ENCODE data around the gene ITGAL.
"Not testable (repeated sequence)": the region's sequence is repeated elsewhere in the genome, so short reads cannot be mapped to it uniquely, and the experiment has no call there.

Gene ITGAL

DNA sequence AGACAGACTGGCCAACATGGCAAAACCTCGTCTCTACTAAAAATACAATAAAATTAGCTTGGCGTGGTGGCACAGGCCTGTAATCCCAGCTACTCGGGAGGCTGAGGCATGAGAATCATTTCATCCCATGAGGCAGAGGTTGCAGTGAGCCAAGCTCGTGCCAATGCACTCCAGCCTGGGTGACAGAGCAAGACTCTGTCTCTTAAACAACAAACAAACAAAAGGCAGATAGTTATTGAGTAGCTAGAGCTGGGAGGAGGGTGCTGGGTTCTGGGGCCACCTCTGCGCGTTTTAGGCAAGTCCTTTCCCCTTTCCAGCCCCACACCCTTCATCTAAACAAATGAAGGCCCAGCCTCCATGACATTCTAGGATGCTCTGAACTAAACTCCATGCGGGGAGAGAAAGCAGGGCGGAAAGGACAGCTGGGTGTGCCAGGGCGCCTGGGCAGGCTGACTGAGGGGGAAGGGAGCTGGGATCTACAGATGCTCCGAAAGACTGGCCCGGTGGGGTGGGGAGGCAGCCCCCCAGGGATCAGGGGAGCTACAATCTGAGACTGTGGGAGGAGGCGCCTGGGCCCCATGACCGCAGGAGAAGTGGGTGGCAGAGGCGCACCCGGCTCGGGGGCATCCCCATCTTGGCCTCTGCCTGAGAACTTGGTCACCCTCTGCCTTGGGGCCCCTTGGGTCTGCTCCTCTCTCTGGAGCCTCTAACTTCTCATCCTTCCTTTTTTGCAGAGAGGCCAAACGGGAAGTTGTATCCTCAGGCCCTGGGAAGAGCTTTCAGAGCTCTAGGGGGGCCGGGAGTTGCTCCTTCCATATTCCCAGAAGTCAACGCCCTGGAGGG lies 910 bp downstream of the ITGAL start:
- TF ChIP-seq, protein P1, sequence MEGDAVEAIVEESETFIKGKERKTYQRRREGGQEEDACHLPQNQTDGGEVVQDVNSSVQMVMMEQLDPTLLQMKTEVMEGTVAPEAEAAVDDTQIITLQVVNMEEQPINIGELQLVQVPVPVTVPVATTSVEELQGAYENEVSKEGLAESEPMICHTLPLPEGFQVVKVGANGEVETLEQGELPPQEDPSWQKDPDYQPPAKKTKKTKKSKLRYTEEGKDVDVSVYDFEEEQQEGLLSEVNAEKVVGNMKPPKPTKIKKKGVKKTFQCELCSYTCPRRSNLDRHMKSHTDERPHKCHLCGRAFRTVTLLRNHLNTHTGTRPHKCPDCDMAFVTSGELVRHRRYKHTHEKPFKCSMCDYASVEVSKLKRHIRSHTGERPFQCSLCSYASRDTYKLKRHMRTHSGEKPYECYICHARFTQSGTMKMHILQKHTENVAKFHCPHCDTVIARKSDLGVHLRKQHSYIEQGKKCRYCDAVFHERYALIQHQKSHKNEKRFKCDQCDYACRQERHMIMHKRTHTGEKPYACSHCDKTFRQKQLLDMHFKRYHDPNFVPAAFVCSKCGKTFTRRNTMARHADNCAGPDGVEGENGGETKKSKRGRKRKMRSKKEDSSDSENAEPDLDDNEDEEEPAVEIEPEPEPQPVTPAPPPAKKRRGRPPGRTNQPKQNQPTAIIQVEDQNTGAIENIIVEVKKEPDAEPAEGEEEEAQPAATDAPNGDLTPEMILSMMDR (IDR thresholded peaks at IDR 0.05; ENCODE audit: low read depth, low read length, missing control alignments): no peak
- no peak for DNase-seq
- peaks cover 20% of the 10 kb centered on the region for H3K27me3 ChIP-seq (replicated peaks)
- H3K4me3 ChIP-seq (ENCODE audit: low read depth, low read length): no peak overlapping the region
- no peaks in the 10 kb centered on the region for H3K36me3 ChIP-seq (replicated peaks)
- in situ Hi-C loops (cut with HindIII; ENCODE audit: low pct_ligation_motif_present, low sequenced_read_pairs): no loop called here
- H3K27ac ChIP-seq: no peak overlapping the region

DNA sequence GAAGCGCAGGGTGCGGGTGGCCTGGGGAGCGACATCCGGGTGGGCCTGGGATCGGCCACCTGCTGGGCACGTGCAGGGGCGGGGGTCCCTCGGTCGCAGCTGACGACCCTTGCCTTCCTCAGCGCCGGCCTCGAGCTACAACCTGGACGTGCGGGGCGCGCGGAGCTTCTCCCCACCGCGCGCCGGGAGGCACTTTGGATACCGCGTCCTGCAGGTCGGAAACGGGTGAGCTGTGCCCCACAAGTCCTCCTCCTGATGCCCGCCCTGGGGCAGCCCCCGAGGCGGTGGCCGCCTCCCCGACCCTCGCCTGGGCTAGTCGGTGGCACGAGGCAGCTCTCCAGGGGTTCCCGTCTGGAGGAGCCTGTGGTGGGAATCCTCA lies 1.5 kb downstream of the ITGAL start:
- Histone ChIP-seq H3K36me3 (replicated peaks) (no peaks in the 10 kb centered on the region), H3K27ac (no peak overlapping the region), H3K4me3 (ENCODE audit: low read depth, low read length) (no peak overlapping the region), H3K27me3 (replicated peaks) (peaks cover 20% of the 10 kb centered on the region)
- no peak for DNase-seq
- in situ Hi-C loops (cut with HindIII; ENCODE audit: low pct_ligation_motif_present, low sequenced_read_pairs): no loop called here
- TF ChIP-seq, protein P1 (IDR thresholded peaks at IDR 0.05; ENCODE audit: low read depth, low read length, missing control alignments): no peak

DNA sequence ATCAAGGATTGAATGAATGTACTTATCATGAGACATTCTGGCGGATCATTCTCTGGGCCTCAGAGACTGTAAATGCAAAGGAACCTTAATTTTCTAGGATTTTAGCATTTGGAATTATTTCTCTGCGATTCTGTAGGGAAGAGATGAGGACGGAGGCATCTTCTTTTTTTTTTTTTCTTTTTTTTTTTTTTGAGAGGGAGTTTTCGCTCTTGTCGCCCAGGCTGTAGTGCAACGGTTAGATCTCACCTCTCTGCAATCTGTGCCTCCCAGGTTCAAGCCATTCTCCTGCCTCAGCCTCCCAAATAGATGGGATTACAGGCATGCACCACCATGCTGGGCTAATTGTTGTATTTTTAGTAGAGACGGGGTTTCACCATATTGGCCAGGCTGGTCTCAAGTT lies 2.1 kb downstream of the ITGAL start:
- Histone ChIP-seq H3K27me3 (replicated peaks) (peaks cover 20% of the 10 kb centered on the region), H3K36me3 (replicated peaks) (no peaks in the 10 kb centered on the region), H3K4me3 (ENCODE audit: low read depth, low read length) (no peak overlapping the region), H3K27ac (no peak overlapping the region)
- DNase-seq: no peak
- TF ChIP-seq, protein P1 (IDR thresholded peaks at IDR 0.05; ENCODE audit: low read depth, low read length, missing control alignments): no peak
- in situ Hi-C loops (cut with HindIII; ENCODE audit: low pct_ligation_motif_present, low sequenced_read_pairs): no loop called here

DNA sequence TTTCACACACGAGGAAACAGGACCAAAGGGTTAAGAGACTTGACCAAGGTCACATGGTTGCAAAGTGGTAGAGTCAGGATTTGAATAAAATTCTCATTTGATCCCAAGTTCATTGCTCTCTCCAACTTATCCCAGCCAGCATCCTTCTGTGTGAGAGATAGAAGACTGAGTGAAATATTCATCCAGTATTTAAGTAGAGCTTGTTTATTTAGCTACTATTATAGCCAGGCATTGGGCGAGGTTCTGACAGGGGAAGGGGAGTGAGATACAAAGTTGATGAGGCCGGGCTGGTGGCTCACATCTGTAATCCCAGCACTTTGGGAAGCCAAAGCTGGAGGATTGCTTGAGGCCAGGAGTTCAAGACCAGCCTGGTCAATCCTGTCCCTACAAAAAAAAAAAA lies 4.4 kb downstream of the ITGAL start:
- DNase-seq: no peak
- Histone ChIP-seq H3K4me3 (ENCODE audit: low read depth, low read length) (no peak overlapping the region), H3K36me3 (replicated peaks) (no peaks in the 10 kb centered on the region), H3K27me3 (replicated peaks) (peaks cover 20% of the 10 kb centered on the region), H3K27ac (no peak overlapping the region)
- TF ChIP-seq, protein P1 (IDR thresholded peaks at IDR 0.05; ENCODE audit: low read depth, low read length, missing control alignments): no peak
- in situ Hi-C loops (cut with HindIII; ENCODE audit: low pct_ligation_motif_present, low sequenced_read_pairs): no loop called here

DNA sequence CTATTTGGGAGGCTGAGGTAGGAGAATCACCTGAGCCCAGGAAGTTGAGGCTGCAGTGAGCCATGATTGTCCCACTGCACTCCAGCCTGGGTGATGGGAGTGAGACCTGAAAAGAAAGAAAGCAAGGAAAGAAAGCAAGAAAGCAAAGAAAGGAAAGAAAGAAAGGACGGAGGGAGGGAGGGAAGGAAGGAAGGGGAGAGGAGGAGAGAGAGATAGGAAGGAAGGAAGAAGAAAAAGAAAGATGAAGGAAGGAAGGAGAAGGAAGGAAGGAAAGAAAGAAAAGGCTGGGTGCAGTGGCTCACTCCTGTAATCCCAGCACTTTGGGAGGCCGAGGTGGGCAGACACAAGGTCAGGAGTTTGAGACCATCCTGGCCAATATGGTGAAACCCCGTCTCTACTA lies 5.2 kb downstream of the ITGAL start:
- H3K4me3 ChIP-seq (ENCODE audit: low read depth, low read length); H3K27ac ChIP-seq; H3K36me3 ChIP-seq (replicated peaks); DNase-seq; in situ Hi-C loops (cut with HindIII; ENCODE audit: low pct_ligation_motif_present, low sequenced_read_pairs): not testable (repeated sequence)
- H3K27me3 ChIP-seq (replicated peaks): peaks cover 20% of the 10 kb centered on the region

DNA sequence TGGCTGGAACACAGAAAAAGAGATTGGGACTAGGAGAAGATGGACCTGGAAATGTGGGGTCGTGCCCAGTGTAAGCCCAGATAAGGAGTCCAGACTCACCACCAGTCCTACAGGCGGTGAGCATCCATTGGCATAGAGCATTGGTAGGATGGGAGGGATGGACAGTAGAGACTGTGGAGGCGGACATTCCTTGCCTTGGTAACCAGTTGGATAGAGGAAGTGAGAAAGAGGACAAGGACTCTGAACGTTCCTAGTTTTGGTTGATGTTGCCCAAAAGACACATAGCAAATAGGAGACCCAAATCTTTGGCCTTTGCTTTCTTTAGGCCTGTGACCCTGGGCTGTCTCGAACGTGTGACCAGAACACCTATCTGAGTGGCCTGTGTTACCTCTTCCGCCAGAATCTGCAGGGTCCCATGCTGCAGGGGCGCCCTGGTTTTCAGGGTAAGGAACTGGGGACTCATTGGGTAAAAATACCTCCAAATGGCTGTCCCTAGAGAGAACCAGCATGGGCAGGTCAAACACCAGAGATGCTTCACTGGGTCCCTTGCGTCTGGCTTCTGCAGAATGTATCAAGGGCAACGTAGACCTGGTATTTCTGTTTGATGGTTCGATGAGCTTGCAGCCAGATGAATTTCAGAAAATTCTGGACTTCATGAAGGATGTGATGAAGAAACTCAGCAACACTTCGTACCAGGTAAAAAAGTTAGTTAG lies 6.4 kb downstream of the ITGAL start:
- no peak for DNase-seq
- H3K27me3 ChIP-seq (replicated peaks): peaks cover 12% of the 10 kb centered on the region
- H3K27ac ChIP-seq: no peak overlapping the region
- TF ChIP-seq, protein P1 (IDR thresholded peaks at IDR 0.05; ENCODE audit: low read depth, low read length, missing control alignments): no peak
- no peak overlapping the region for H3K4me3 ChIP-seq (ENCODE audit: low read depth, low read length)
- in situ Hi-C loops (cut with HindIII; ENCODE audit: low pct_ligation_motif_present, low sequenced_read_pairs): no loop called here
- no peaks in the 10 kb centered on the region for H3K36me3 ChIP-seq (replicated peaks)

Data from brain microvascular endothelial cell (primary cell).